ENCODE results near the gene TRPM5.

The TRPM5 gene

DNA sequence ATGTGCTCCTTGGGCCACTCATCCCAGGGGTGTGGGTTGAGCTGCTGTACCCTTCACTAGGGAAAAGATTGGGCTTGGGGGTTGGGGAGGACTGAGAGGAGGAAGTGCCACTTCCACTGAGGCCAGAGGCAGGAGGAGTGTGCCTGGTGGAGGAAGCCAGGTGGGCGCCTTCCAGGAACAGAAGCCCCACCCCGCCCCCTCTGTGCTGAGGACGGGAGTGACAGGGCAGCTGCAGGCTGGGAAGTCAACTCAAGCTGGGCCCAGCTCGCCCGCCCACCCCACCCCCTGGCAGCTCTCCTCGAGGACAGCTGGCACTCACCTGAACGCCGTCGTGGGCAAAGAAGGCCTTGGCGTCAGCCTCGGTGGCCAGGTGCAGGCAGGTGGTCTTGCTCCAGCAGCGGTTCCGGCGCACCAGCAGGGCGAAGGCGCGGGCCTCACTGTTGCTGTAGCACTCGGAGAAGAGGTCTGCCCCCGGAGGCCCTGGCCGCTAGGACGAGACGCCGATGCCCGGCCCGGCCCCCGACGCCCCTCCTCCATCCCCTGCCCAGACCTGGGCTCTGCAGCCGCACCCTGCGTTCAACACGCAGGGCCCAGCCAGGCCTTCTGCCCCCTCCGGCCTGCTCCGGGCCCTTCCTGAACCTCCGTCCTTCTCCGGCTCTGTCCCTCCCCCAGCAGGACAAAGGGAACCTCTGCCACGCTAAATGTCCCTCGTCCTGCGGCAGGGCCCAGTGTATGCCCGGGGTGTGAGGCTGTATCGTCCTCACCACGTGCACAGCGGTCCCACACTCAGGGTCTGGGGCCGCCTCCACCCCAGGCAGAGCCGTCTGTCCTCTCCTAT, 30.4 kb downstream of the TRPM5 start:
- Histone ChIP-seq H3K4me3 (ENCODE audit: insufficient read depth, low read length, poor library complexity, severe bottlenecking) (no peak overlapping the region), H3K9me2 (replicated peaks; ENCODE audit: insufficient read depth, low read length) (no peaks in the 10 kb centered on the region), H3K27me3 (ENCODE audit: low read length) (no peaks in the 10 kb centered on the region), H3K9me3 (ENCODE audit: insufficient read depth, low read length) (no peaks in the 10 kb centered on the region), H3F3A (ENCODE audit: insufficient read depth) (no peaks in the 10 kb centered on the region), H4K20me1 (ENCODE audit: low read depth, low read length) (no peaks in the 10 kb centered on the region), H3K27ac (ENCODE audit: low read depth, low read length) (no peak overlapping the region), H3K36me3 (ENCODE audit: low read length) (no peaks in the 10 kb centered on the region), H3K4me2 (ENCODE audit: low read depth, low read length, poor library complexity, severe bottlenecking) (no peak overlapping the region), H3K79me2 (ENCODE audit: insufficient read depth, low read length) (no peaks in the 10 kb centered on the region), H2AFZ (ENCODE audit: low read depth, low read length, severe bottlenecking) (no peak overlapping the region), H3K9ac (ENCODE audit: low read length) (no peak overlapping the region)
- TF ChIP-seq, protein P1, sequence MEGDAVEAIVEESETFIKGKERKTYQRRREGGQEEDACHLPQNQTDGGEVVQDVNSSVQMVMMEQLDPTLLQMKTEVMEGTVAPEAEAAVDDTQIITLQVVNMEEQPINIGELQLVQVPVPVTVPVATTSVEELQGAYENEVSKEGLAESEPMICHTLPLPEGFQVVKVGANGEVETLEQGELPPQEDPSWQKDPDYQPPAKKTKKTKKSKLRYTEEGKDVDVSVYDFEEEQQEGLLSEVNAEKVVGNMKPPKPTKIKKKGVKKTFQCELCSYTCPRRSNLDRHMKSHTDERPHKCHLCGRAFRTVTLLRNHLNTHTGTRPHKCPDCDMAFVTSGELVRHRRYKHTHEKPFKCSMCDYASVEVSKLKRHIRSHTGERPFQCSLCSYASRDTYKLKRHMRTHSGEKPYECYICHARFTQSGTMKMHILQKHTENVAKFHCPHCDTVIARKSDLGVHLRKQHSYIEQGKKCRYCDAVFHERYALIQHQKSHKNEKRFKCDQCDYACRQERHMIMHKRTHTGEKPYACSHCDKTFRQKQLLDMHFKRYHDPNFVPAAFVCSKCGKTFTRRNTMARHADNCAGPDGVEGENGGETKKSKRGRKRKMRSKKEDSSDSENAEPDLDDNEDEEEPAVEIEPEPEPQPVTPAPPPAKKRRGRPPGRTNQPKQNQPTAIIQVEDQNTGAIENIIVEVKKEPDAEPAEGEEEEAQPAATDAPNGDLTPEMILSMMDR (IDR thresholded peaks at IDR 0.05; ENCODE audit: insufficient read depth, low read length, poor library complexity, severe bottlenecking): no peak
- no peak for TF ChIP-seq EZH2phosphoT487 (conservative IDR thresholded peaks at IDR 0.05; ENCODE audit: low read length)

DNA sequence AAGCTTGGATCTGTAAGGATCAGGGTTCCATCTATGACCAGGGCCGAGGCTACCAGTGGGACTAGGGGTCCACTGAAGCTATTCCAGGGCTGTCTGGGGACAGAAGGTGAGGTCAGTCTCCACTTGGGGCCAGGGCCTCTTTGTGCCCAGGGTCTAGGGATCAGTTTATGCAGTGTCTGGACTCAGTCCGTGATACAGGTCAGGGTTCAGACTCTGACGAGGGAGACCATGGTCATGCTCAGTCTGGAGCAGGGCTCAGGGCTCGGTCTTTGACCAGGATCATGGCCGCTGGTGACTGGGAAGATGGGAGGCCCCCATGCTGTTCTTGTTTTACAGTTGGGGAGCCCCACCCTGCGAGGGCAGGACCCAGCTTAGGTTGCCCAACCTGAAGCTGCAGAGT, 32.0 kb downstream of the TRPM5 start:
- Histone ChIP-seq H3F3A (ENCODE audit: insufficient read depth) (no peaks in the 10 kb centered on the region), H4K20me1 (ENCODE audit: low read depth, low read length) (no peaks in the 10 kb centered on the region), H2AFZ (ENCODE audit: low read depth, low read length, severe bottlenecking) (no peak overlapping the region), H3K27ac (ENCODE audit: low read depth, low read length) (no peak overlapping the region), H3K9me3 (ENCODE audit: insufficient read depth, low read length) (no peaks in the 10 kb centered on the region), H3K4me3 (ENCODE audit: insufficient read depth, low read length, poor library complexity, severe bottlenecking) (no peak overlapping the region), H3K4me2 (ENCODE audit: low read depth, low read length, poor library complexity, severe bottlenecking) (no peak overlapping the region), H3K9me2 (replicated peaks; ENCODE audit: insufficient read depth, low read length) (no peaks in the 10 kb centered on the region), H3K79me2 (ENCODE audit: insufficient read depth, low read length) (no peaks in the 10 kb centered on the region), H3K9ac (ENCODE audit: low read length) (no peak overlapping the region), H3K27me3 (ENCODE audit: low read length) (no peaks in the 10 kb centered on the region), H3K36me3 (ENCODE audit: low read length) (no peaks in the 10 kb centered on the region)
- TF ChIP-seq, protein P1 (IDR thresholded peaks at IDR 0.05; ENCODE audit: insufficient read depth, low read length, poor library complexity, severe bottlenecking): no peak

DNA sequence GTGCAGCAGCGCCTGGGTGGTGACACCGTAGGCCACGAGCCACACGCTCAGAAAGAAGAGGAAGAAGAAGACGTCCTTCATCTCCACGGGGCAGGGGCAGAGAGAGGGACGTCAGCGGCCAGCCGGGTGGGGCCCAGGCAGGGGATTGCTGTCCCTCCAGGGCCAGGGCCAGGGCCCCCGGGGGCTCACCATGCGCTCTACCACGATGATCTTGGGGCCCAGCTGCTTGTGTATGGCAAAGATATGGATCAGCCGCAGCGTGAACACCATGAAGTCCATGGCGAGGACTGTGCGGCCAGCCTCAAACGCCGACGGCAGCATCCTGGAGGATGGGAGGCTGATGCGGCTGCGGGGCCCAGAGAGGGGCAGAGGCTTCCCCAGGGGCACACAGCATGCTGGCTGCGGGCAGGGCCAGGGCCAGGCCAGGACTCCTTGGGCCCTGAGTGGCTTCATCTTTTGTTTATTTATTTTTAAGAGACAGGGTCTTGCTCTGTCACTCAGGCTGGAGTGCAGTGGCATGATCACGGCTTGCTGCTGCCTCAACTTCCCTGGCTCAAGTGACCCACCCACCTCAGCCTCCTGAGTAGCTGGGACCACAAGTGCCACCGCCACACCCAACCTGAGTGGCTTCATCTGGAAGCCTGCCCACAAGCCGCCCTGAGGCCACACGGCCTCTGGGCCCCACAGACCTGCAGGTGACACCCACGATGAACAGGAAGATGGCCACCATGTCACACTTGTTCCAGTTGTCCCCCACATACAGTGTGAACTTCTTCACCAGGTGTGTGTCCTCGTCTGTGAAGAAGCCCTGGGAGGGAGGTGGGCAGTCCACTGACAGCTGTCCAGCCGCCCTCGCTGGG, 32.6 kb downstream of the TRPM5 start:
- Histone ChIP-seq H3K4me3 (ENCODE audit: insufficient read depth, low read length, poor library complexity, severe bottlenecking) (no peak overlapping the region), H3K27ac (ENCODE audit: low read depth, low read length) (no peak overlapping the region), H3F3A (ENCODE audit: insufficient read depth) (no peaks in the 10 kb centered on the region), H4K20me1 (ENCODE audit: low read depth, low read length) (no peaks in the 10 kb centered on the region), H2AFZ (ENCODE audit: low read depth, low read length, severe bottlenecking) (no peak overlapping the region), H3K9ac (ENCODE audit: low read length) (no peak overlapping the region), H3K9me2 (replicated peaks; ENCODE audit: insufficient read depth, low read length) (no peaks in the 10 kb centered on the region), H3K9me3 (ENCODE audit: insufficient read depth, low read length) (no peaks in the 10 kb centered on the region), H3K36me3 (ENCODE audit: low read length) (no peaks in the 10 kb centered on the region), H3K27me3 (ENCODE audit: low read length) (no peaks in the 10 kb centered on the region), H3K4me2 (ENCODE audit: low read depth, low read length, poor library complexity, severe bottlenecking) (no peak overlapping the region), H3K79me2 (ENCODE audit: insufficient read depth, low read length) (no peaks in the 10 kb centered on the region)
- TF ChIP-seq, protein P1 (IDR thresholded peaks at IDR 0.05; ENCODE audit: insufficient read depth, low read length, poor library complexity, severe bottlenecking): no peak
- TF ChIP-seq EZH2phosphoT487 (conservative IDR thresholded peaks at IDR 0.05; ENCODE audit: low read length): no peak

Measured in SU-DHL-6 (cell line).